K562 (cell line): ENCODE measurements around the gene ERAS. TPM values are rescaled to one million over a fixed set of nuclear protein-coding genes. Genes with fewer than 3 reads are reported as not detected.

ENCODE experiments used
- ATAC-seq: fragments of 200-7000 bp; cut with Tn5 transposase; 3 replicates; pipeline ENCODE4 v1.9.1; 2020; ENCODE audit warnings: moderate library complexity
- BruUV-seq: library from RNA; stranded (reverse); fragments of 400-500 nt; replicated peaks from 2 replicates; lab custom pipeline; 2021; lab: Mats Ljungman, UMichigan
- CTCF ChIA-PET: fragments of 300-600 bp; formaldehyde crosslinking; extraction: SDS; loops from one replicate; lab custom pipeline; 2021; ENCODE audit warnings: low intra/inter-chr PET ratio; lab: Yijun Ruan, JAX
- POLR2A ChIA-PET: fragments of 300-600, 350-650 bp; sonication (Branson Sonifier 250); formaldehyde crosslinking; extraction: SDS; loops from one replicate; lab custom pipeline; 2021; ENCODE audit warnings: antibody characterized with exemption, inconsistent platforms; lab: Yijun Ruan, JAX
- DNase-seq, 4 experiments: peaks; one replicate each; pipeline versions ENCODE4 v3.0.0 to v3.0.0-alpha.2; 2011 to 2018; ENCODE audit warnings: low spot score in 3 of 4, mixed read lengths in 3 of 4; ENCODE audit errors: extremely low read depth in 1 of 4
- FAIRE-seq: peaks from 2 replicates; lab custom pipeline; 2011; peaks lifted over from hg19 to GRCh38; lab: Jason Lieb, UNC
- H2AFZ ChIP-seq: 2 replicates; pipeline ENCODE4 v1.6.0; 2011; ENCODE audit warnings: low read depth, low read length, control low read depth, inconsistent platforms
- H3K27ac ChIP-seq: fragments of 200-600 bp; 3 replicates; pipeline ENCODE4 v1.8.0; 2011; ENCODE audit warnings: low read depth, mild to moderate bottlenecking, control low read depth, inconsistent platforms, low read length, moderate library complexity, mixed read lengths; ENCODE audit errors: extremely low read depth
- H3K27me3 ChIP-seq, 2 experiments: fragments of 300-600 bp in 1 of 2; 2 replicates in 1 of 2; 3 replicates in 1 of 2; pipeline versions ENCODE4 v1.6.0 to v1.8.0; 2011; ENCODE audit warnings: inconsistent platforms in 2 of 2, low read length in 2 of 2, mild to moderate bottlenecking in 1 of 2, mixed read lengths in 1 of 2, moderate library complexity in 1 of 2; ENCODE audit not compliant: control insufficient read depth in 2 of 2, insufficient read depth in 2 of 2
- H3K36me3 ChIP-seq: fragments of 300-600 bp; 3 replicates; pipeline ENCODE4 v1.8.0; 2011; ENCODE audit warnings: mild to moderate bottlenecking, low read length, inconsistent platforms; ENCODE audit not compliant: control insufficient read depth, insufficient read depth
- H3K4me1 ChIP-seq, 2 experiments: fragments of 200-600 bp in 1 of 2; replicated peaks in 1 of 2; 2 replicates in 1 of 2; 3 replicates in 1 of 2; pipeline versions ENCODE4 v1.5.1 to v1.8.0; 2011; ENCODE audit warnings: inconsistent platforms in 2 of 2, low read length in 2 of 2, mild to moderate bottlenecking in 1 of 2, mixed read lengths in 1 of 2, moderate library complexity in 1 of 2; ENCODE audit not compliant: control insufficient read depth in 2 of 2, insufficient read depth in 2 of 2
- H3K4me2 ChIP-seq: 2 replicates; pipeline ENCODE4 v1.6.1; 2011; ENCODE audit warnings: low read length, control low read depth, inconsistent platforms, mixed read lengths; ENCODE audit not compliant: insufficient read depth
- H3K4me3 ChIP-seq: fragments of 200-600 bp; sonication (generic), shearing (Covaris generic); 2 replicates; pipeline ENCODE4 v1.5.1; 2016; ENCODE audit warnings: control low read depth, inconsistent platforms
- H3K79me2 ChIP-seq: fragments of 200-600 bp; 3 replicates; pipeline ENCODE4 v1.8.0; 2011; ENCODE audit warnings: low read length, inconsistent platforms; ENCODE audit not compliant: control insufficient read depth, insufficient read depth
- H3K9ac ChIP-seq, 2 experiments: 2 replicates each; pipeline versions ENCODE4 v1.6.0 to v1.6.1; 2011; ENCODE audit warnings: low read depth in 2 of 2, low read length in 2 of 2, control low read depth in 1 of 2, inconsistent platforms in 1 of 2, mild to moderate bottlenecking in 1 of 2, mixed read lengths in 1 of 2; ENCODE audit not compliant: insufficient read depth in 1 of 2
- H3K9me1 ChIP-seq: one replicate; pipeline ENCODE4 v1.6.0; 2011; ENCODE audit warnings: inconsistent platforms, mild to moderate bottlenecking, low read length, moderate library complexity; ENCODE audit not compliant: control insufficient read depth, insufficient read depth
- H3K9me3 ChIP-seq: replicated peaks from 2 replicates; pipeline ENCODE4 v1.5.1; 2011; ENCODE audit warnings: low read depth, low read length, inconsistent platforms; ENCODE audit not compliant: control insufficient read depth, insufficient read depth
- H4K20me1 ChIP-seq: replicated peaks from 2 replicates; pipeline ENCODE4 v1.6.1; 2011; ENCODE audit warnings: low read length, inconsistent platforms, mixed read lengths; ENCODE audit not compliant: control insufficient read depth, insufficient read depth
- FOXP1 ChIP-seq: sonication (generic); formaldehyde crosslinking; IDR thresholded peaks from 2 replicates; pipeline ENCODE4 v1.8.0; 2022; ENCODE audit warnings: mild to moderate bottlenecking, missing genetic modification reagents
- FOXP4 ChIP-seq: sonication (generic); formaldehyde crosslinking; IDR thresholded peaks from 2 replicates; pipeline ENCODE4 v1.8.0; 2022; ENCODE audit warnings: mild to moderate bottlenecking, missing genetic modification reagents, borderline replicate concordance
- HNRNPLL ChIP-seq: fragments of 200-400 bp; formaldehyde crosslinking; IDR thresholded peaks from 2 replicates; pipeline ENCODE4 v1.6.1; 2017; ENCODE audit warnings: low read length, low read depth, mild to moderate bottlenecking; ENCODE audit not compliant: poor library complexity, severe bottlenecking
- KLF10 ChIP-seq: fragments of 250-450 bp; sonication (Bioruptor Pico); IDR thresholded peaks from 2 replicates; pipeline ENCODE4 v1.6.1; 2021; ENCODE audit warnings: matching md5 sums
- MEF2A ChIP-seq: IDR thresholded peaks from 2 replicates; pipeline ENCODE4 v1.6.1; 2011; ENCODE audit warnings: low read depth, mild to moderate bottlenecking, low read length, moderate library complexity; ENCODE audit not compliant: control insufficient read depth
- SIN3B ChIP-seq: fragments of 450-650 bp; IDR thresholded peaks from 2 replicates; pipeline ENCODE4 v1.6.1; 2017; ENCODE audit warnings: low read depth, mild to moderate bottlenecking, moderate library complexity
- SRSF3 ChIP-seq: fragments of 200-400 bp; formaldehyde crosslinking; IDR thresholded peaks from 2 replicates; pipeline ENCODE4 v1.6.1; 2016; ENCODE audit warnings: mild to moderate bottlenecking, low read length, moderate library complexity; ENCODE audit not compliant: insufficient read depth
- WGBS: fragments of 100-300 bp; shearing (Covaris generic); methylation state at CpG from one replicate; pipeline ENCODE4 v1.1.6; 2016; ENCODE audit warnings: low coverage, mixed read lengths; ENCODE audit not compliant: insufficient coverage; ENCODE audit errors: missing lambda C conversion rate; 5-methylcytosine and 5-hydroxymethylcytosine counted together
- in situ Hi-C: fragments of 300-500 bp; cut with MboI; formaldehyde crosslinking; loops from 4 replicates; pipeline ENCODE4 v1.15.0; 2018; ENCODE audit warnings: inconsistent platforms, mixed read lengths
- intact Hi-C: fragments of 100-400 bp; cut with micrococcal nuclease; formaldehyde crosslinking; loops from 2 replicates; pipeline ENCODE4 v1.14.2; 2022
- polyA plus RNA-seq, 8 experiments: library from polyadenylated mRNA; depleted of rRNA in 4 of 8; stranded (reverse) in 5 of 8; unstranded in 3 of 8; fragments of >200 nt; fragmentation: Nextera tagmentation in 2 of 8; fragmentation: Illumina TruSeq in 1 of 8; extraction: Ambion mirVana in 2 of 8; extraction: Trizol in 1 of 8; gene quantifications; 2 replicates each; pipeline versions ENCODE4 v1.2.1 to v1.2.3, GENCODE V29; 2011 to 2014; ENCODE audit warnings: inconsistent platforms in 1 of 8, missing spikeins in 1 of 8
- total RNA-seq, 7 experiments: library from RNA; depleted of rRNA in 6 of 7; stranded (reverse); fragments of >200 nt in 6 of 7; fragmentation: Illumina TruSeq in 2 of 7; extraction: Trizol in 2 of 7; gene quantifications; 2 replicates each; pipeline versions ENCODE4 v1.2.1 to v1.2.3, GENCODE V29; 2011 to 2021; ENCODE audit warnings: low replicate concordance in 1 of 7
- TF ChIP-seq, protein P1 (sequence below): fragments of 450-650 bp; conservative IDR thresholded peaks from 2 replicates; pipeline ENCODE4 v1.6.1; 2016; ENCODE audit warnings: missing genetic modification characterization, low read depth, mild to moderate bottlenecking, missing compliant biosample characterization, moderate library complexity

ERAS gene
- total and polyA plus RNA-seq, 9 of the 15 experiments (the other 6 are each of a cell fraction or from before 2014, with no cell fraction given): 0.07 to 0.12 TPM; not detected in 7

DNA sequence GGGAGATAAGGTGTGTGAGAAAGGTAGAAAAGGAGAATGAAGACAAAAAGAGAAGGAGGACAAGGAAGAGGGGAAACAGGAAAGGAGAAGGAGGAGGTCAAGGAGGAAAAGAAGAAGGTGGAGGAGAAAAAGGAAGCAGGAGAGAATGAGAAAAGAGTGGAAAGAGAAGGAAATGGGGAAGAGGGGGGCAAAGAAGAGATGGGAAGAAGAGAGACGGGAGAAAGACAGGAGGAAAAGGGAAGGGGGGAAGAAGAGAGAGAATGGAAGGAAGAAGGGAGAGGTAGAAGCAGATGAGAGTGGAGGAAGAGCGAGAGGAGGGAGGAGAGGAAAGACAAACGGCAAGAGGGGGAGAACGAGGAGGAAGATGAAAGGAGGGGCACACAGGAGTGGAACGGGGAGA lies 35.8 kb upstream of the ERAS start (continued):
- no peak for TF ChIP-seq MEF2A
- no peak for TF ChIP-seq HNRNPLL
- TF ChIP-seq SRSF3: no peak
- TF ChIP-seq KLF10 (CRISPR knock-in tag): no peak

GRCh38 chrX:48791063-48791820 lies 35.1 kb upstream of the ERAS start:
- peaks cover 50 to 64% of the 10 kb centered on the region in 2 experiments for H3K4me1 ChIP-seq
- ChIA-PET POLR2A (interaction anchor here (0.6 to 1.2 kb wide), 2 partner anchors 8 to 1232 kb away, joined by 3 to 4 read pairs; no protein-coding TSS in a partner anchor), CTCF (no interaction called here)
- intact Hi-C loops: no loop called here
- no peaks in the 10 kb centered on the region for H3K9me3 ChIP-seq
- H3K9me1 ChIP-seq: no peaks in the 10 kb centered on the region
- WGBS: 89% methylated on average over 10 of the region's 11 CpGs
- no peak overlapping the region; the same call in 1 of the 2 replicates for H3K4me3 ChIP-seq
- no TSS peak for BruUV-seq
- DNase-seq: peak in 1 of 4 experiments; percentile 20
- peaks cover 4% of the 10 kb centered on the region; the same call in 1 of the 2 replicates for H4K20me1 ChIP-seq
- peak overlapping the region in 1 of 2 experiments; percentile 80; a peak in 2 of 4 replicates for H3K9ac ChIP-seq
- in situ Hi-C loops: no loop called here
- no peak overlapping the region for H2AFZ ChIP-seq
- ATAC-seq: no peak
- H3K27me3 ChIP-seq: no peaks in the 10 kb centered on the region
- no peak for FAIRE-seq
- H3K36me3 ChIP-seq: peaks cover 66% of the 10 kb centered on the region
- peak overlapping the region; percentile 53 for H3K4me2 ChIP-seq
- H3K27ac ChIP-seq: peak overlapping the region; percentile 46; the same call in 1 of the 3 replicates
- H3K79me2 ChIP-seq: peaks cover 70% of the 10 kb centered on the region
- no peak for TF ChIP-seq SIN3B
- TF ChIP-seq FOXP4 (CRISPR knock-in tag): no peak
- TF ChIP-seq, protein P1, sequence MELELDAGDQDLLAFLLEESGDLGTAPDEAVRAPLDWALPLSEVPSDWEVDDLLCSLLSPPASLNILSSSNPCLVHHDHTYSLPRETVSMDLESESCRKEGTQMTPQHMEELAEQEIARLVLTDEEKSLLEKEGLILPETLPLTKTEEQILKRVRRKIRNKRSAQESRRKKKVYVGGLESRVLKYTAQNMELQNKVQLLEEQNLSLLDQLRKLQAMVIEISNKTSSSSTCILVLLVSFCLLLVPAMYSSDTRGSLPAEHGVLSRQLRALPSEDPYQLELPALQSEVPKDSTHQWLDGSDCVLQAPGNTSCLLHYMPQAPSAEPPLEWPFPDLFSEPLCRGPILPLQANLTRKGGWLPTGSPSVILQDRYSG (tag): no peak
- TF ChIP-seq FOXP1 (CRISPR knock-in tag): no peak
